GM21576 (cell line): ENCODE results near the gene GNG12.
"Not testable (repeated sequence)": the region's sequence is repeated elsewhere in the genome, so short reads cannot be mapped to it uniquely, and the experiment has no call there.

Experiments
- ATAC-seq: cut with Tn5 transposase; IDR thresholded peaks from one replicate; pipeline ENCODE4 v1.9.1; 2021; ENCODE audit warnings: mild to moderate bottlenecking, moderate library complexity; ENCODE audit not compliant: unreplicated experiment

The GNG12 gene

GRCh38 chr1:67735806-67736627, 97.2 kb downstream of the GNG12 start:
- peak; percentile 96 for ATAC-seq

GRCh38 chr1:67735206-67735605, 98.1 kb downstream of the GNG12 start:
- ATAC-seq: no peak

- ATAC-seq: no peak
Measured at GRCh38 chr1:67734323-67734690, 99.0 kb downstream of the GNG12 start.

- no peak for ATAC-seq
Measured at GRCh38 chr1:67733681-67734322, 99.5 kb downstream of the GNG12 start.

- peak; percentile 31 for ATAC-seq
Measured at GRCh38 chr1:67732750-67733151, 100.5 kb downstream of the GNG12 start.

- ATAC-seq: no peak
Measured at GRCh38 chr1:67731322-67731721, 101.9 kb downstream of the GNG12 start.

- not testable (repeated sequence) for ATAC-seq
Measured at GRCh38 chr1:67730312-67730711, 103.0 kb downstream of the GNG12 start.

GRCh38 chr1:67729872-67730271, 103.4 kb downstream of the GNG12 start:
- ATAC-seq: no peak

- no peak for ATAC-seq
Measured at GRCh38 chr1:67726224-67726623, 107.0 kb downstream of the GNG12 start.

- ATAC-seq: no peak
Measured at GRCh38 chr1:67724928-67725560, 108.2 kb downstream of the GNG12 start.

GRCh38 chr1:67723620-67724019, 109.6 kb downstream of the GNG12 start:
- ATAC-seq: peak; percentile 73

- ATAC-seq: no peak
Measured at GRCh38 chr1:67723126-67723525, 110.1 kb downstream of the GNG12 start.

- no peak for ATAC-seq
Measured at GRCh38 chr1:67722292-67722944, 110.8 kb downstream of the GNG12 start.

- no peak for ATAC-seq
Measured at GRCh38 chr1:67721650-67722291, 111.5 kb downstream of the GNG12 start.

GRCh38 chr1:67721112-67721511, 112.2 kb downstream of the GNG12 start:
- no peak for ATAC-seq

GRCh38 chr1:67719329-67720196, 113.7 kb downstream of the GNG12 start:
- no peak for ATAC-seq

GRCh38 chr1:67717876-67718275, 115.4 kb downstream of the GNG12 start:
- ATAC-seq: no peak

GRCh38 chr1:67716800-67717199, 116.5 kb downstream of the GNG12 start:
- ATAC-seq: no peak

GRCh38 chr1:67715819-67716218, 117.4 kb downstream of the GNG12 start:
- no peak for ATAC-seq
